Measurements from ENCODE around the gene CARD6.
"Not testable (repeated sequence)": the region's sequence is repeated elsewhere in the genome, so short reads cannot be mapped to it uniquely, and the experiment has no call there.

The CARD6 gene, protein sequence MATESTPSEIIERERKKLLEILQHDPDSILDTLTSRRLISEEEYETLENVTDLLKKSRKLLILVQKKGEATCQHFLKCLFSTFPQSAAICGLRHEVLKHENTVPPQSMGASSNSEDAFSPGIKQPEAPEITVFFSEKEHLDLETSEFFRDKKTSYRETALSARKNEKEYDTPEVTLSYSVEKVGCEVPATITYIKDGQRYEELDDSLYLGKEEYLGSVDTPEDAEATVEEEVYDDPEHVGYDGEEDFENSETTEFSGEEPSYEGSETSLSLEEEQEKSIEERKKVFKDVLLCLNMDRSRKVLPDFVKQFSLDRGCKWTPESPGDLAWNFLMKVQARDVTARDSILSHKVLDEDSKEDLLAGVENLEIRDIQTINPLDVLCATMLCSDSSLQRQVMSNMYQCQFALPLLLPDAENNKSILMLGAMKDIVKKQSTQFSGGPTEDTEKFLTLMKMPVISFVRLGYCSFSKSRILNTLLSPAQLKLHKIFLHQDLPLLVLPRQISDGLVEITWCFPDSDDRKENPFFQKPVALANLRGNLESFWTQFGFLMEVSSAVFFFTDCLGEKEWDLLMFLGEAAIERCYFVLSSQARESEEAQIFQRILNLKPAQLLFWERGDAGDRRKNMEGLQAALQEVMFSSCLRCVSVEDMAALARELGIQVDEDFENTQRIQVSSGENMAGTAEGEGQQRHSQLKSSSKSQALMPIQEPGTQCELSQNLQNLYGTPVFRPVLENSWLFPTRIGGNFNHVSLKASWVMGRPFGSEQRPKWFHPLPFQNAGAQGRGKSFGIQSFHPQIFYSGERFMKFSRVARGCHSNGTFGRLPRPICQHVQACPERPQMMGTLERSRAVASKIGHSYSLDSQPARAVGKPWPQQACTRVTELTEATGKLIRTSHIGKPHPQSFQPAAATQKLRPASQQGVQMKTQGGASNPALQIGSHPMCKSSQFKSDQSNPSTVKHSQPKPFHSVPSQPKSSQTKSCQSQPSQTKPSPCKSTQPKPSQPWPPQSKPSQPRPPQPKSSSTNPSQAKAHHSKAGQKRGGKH

GRCh38 chr5:40841068-40841805 is at the start of gene CARD6:
Gene CARD6 (plus strand): TSS chr5:40841367. CDS start chr5:40841383, 16 bp downstream.
- DNase-seq = no peak

DNA sequence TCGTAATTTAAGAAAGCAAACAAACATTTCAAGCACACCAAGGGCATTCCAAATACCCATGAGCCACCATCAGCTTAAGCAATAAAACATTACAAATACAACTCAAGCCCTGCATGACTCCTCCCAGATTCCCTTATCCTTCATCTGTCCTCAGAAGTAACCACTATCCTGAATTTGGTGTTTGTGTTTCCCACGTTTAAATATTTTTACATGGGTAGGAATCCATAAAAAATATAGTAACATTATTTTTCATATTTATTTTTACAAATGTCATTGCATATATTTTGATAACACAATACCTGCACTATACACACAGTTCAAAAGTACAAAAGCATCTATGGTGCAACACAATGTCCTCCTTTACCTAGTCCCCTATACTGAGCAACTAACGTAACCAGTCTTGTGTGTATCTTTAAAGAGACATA is 49.4 kb upstream of the CARD6 start:
- no peak for DNase-seq

DNA sequence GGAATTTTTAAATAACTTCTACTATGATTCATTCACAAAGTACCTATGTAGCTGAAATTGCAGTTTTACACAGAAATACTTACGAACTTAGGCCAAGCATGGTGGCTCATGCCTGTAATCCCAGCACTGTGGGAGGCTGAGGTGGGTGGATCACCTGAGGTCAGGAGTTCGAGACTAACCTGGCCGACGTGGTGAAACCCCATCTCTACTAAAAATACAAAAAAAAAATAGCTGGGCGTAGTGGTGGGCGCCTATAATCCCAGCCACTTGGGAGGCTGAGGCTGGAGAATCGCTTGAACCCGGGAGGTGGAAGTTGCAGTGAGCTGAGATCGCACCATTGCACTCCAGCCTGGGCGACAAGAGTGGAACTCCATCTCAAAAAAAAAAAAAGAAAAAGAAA is 48.5 kb upstream of the CARD6 start:
- not testable (repeated sequence) for DNase-seq

GRCh38 chr5:40794340-40794739 is 46.8 kb upstream of the CARD6 start:
- not testable (repeated sequence) for DNase-seq

DNA sequence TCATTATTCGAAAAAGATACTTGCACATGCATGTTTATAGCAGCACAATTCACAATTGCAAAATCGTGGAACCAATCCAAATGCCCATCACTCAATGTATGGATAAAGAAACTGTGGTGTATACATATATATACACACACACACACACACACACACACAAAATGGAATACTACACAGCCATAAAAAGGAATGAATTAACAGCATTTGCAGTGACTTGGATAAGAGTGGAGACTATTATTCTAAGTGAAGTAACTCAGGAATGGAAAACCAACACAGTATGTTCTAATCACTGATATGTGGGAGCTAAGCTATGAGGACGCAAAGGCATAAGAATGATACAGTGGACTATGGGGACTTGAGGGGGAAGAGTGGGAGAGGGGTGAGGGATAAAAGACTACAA is 46.3 kb upstream of the CARD6 start:
- not testable (repeated sequence) for DNase-seq

DNA sequence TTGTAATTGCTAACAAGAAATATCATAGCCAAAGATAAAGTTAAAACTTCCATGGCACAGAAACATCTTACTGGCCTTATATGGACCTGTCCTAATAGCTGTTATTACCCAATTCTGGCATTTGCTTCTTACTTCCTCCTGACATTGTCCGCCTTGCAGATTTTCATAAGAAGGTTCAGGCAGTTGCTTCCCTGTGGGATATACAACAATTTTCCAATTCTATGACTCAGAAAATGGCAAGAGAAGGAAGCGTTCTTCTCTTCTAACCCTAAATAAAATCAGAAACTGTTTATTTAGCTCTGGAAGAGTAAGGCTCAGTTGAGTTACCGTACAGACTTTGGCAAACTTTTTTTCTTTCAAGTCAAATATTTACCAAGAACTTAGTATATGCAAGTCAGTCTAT is 44.7 kb upstream of the CARD6 start:
- no peak for DNase-seq

DNA sequence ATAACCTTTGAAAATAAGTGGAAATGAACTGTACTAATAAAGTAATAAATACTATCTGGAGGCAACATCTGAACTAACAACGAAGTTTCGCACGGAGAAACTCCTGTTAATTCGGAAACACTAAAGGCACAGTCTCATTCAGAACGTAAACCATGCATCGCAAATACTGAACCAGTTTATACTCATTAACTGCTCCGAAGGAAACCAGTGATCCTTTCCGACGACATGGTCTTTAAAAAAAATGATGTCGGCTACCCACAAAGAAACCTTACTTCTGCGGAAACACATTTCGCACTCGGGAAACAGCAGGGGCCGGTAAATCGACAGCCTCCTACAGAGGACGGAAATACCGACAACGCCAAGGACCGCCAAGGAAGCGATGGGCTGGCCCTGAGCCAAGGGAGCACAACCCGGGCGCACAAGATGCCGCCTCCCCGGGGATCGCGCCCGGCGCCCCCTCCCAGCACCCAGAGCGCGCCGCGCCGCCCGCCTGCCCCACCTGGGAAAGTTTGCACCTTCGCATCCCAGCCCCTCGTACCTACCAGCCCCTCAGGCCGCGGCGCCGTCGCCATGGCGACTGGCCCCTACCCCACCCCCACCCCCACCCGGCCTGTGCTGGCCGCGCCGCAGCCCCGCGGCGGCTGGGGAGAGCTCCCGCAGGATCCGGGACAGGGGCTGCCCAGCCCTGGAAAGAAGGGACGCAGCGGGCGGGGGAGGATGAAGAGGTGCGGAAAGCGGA is 43.7 kb upstream of the CARD6 start:
- peak; percentile 30 for DNase-seq

- peak; percentile 51 for DNase-seq
Observed at GRCh38 chr5:40798012-40798800, 43.0 kb upstream of the CARD6 start, which contains the start of gene PRKAA1. Gene PRKAA1 (minus strand): TSS chr5:40798374. CDS start chr5:40798189, 185 bp downstream.

- DNase-seq = no peak
Observed at GRCh38 chr5:40798801-40799210, 42.4 kb upstream of the CARD6 start.

GRCh38 chr5:40799258-40799657 is 41.9 kb upstream of the CARD6 start:
- DNase-seq = no peak

DNA sequence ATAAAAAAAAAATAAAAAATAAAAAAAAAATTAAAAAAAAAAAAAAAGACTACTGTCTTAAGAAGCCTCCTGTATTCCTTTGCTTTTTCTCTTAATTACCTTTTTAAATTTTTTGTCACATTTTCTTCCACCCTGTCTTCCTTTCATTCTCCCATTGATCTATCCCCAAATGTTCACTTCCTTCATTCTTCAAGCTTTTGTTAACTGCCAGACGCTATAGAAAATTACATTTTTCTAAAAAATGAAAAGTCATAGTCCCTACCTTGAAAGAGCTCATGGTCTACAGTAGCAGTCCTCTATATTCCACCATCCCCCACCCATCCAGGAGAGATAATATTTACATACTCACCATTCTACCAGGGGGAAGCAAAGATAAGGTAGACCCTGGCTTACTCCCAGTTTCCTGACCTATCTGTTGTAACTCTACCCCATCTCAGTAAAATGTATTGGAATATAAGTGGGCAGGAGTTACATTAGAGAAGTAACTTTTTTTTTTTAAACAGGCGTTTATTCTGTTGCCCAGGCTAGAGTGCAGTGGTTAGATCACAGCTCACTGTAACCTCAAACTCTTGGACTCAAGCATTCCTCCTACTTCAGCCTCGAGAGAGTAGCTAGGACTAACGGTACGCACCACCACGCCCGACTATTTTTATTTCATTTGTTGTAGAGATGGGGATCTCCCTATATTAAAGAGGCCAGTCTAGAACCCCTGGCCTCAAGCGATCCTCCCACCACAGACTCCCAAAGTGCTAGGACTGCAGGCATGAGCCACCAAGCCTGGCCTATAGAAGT is 39.2 kb upstream of the CARD6 start:
- DNase-seq = no peak

DNA sequence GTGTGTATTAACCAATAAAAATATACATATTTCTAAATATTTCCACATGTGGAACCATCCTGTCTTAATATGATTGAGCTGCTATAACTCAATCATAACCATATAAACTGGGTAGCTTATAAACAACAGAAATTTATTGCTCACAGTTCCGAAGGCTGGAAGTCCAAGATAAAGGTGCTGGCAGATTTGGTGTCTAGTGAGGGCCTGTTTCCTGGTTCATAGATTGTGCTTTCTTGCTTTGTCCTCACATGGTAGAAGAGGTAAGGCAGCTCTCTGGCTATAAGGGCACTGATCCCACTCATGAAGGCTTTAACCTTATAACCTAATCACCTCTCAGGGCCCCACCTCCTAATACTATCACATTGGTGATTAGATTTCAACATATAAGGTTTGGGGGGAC is 29.0 kb upstream of the CARD6 start:
- no peak for DNase-seq

- no peak for DNase-seq
Observed at GRCh38 chr5:40813698-40814281, 27.4 kb upstream of the CARD6 start.

DNA sequence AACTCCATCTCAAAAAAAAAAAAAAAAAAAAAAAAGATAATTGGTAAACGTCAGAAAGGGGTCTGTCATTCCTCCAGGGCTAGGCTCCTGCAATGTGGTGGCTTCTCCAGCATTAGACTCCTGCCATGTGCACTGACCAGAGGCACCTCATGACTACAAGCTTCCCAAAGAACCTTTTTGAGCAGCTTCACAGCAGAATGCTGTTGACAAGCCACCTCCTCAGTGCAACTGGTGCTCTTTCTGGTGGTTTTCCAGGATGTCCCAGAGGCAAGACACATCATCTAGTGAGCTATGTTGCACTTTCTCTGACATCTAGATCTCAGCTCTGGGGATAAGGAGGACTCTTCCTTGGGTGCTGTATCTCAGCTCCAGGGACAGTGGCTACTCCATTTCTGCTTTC is 17.7 kb upstream of the CARD6 start:
- no peak for DNase-seq

DNA sequence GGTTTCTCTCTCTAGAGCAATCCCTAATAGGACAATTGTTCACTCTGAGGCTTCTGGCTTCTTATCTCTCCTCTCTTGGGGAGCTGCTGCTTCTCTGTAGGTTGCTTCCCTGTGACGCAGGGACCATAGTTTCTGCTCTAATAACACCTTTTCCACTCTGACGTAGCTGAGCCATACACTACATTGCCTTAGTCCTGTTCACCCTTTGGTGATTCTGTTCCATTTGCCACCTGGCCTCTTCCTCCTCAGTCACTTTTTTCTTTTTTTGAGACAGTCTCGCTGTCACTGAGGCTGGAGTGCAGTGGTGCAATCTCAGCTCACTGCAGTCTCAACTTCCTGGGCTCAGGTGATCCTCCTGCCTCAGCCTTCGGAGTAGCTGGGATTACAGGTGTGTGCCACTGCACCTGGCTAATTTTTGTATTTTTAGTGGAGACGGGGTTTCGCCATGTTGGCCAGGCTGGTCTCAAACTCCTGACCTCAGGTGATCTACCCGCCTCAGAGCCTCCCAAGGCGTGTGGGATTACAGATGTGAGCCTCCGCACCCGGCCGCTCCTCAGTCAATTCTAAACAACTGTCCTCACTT is 15.6 kb upstream of the CARD6 start:
- DNase-seq = not testable (repeated sequence)

DNA sequence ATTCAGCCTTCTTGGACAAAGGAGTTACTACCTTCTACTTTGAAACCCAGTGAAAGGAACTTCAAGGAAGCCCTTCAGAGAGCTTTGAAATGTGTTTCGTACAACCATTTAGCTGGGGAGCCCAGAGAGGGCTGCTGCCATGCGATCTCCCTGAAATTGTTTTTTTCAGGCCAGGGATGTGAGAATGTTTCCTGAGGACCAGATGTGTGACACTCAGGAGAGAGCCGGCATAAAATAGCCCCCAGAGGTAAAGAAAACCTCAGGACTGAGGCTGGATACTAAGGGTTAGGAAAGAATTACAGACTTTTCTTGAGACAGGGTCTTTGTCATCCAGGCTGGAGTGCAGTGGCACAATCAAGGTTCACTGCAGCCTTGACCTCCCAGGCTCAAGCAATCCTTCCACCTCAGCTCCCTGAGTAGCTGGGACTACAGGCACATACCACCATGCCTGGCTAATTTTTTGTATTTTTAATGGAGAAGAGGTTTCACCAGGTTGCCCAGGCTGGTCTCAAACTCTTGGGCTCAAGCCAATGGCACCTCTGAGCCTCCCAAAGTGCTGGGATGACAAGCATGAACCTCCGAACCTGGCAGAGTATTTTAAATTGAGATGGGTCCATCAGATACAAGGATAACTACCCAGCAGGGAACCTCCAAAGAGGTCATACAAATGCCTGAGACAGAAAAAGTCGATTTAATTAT is 14.5 kb upstream of the CARD6 start:
- no peak for DNase-seq

DNA sequence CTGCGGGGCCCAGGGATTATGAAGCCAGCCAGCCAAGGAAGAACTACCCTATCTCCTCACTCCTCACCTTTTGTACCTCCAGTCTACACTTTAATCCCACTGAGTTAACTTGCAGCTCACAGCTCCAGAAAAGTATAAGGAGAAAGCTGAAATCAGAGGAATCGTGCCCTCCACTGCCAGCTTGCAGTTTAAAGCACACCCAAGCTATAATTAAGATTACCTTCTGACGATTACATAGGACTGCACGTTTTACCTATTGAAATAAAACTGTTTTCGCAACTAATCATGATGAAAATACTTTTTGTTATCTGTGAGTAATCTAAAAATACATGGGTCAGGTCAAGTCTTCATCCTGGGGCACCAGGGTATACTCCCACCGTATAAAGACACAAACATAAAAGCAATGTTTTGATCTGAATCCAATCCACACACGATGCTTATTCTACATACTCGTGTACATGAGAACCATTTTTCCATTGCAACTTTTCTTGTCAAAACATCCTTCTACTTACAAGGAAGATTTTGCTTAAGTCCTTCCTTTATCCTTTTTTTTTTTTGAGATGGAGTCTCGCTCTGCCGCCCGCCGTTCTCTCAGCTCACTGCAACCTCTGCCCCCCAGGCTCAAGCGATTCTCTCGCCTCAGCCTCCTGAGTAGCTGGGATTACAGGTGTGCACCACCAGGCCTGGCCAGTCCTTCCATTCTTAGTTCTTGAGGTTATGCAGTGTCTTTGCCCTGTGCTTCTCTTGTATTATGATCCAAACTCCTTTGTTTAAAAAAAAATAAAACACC is 13.8 kb upstream of the CARD6 start:
- no peak for DNase-seq

All from NCI-H2029 treated with DMSO at 0.1 percent for 48 hours (cell line).